K562 (cell line): ENCODE data around the gene DENND1A. TPM values are rescaled to one million over a fixed set of nuclear protein-coding genes. Genes with fewer than 3 reads are reported as not detected.

Source experiments
- ATAC-seq: fragments of 200-7000 bp; cut with Tn5 transposase; 3 replicates; pipeline ENCODE4 v1.9.1; 2020; ENCODE audit warnings: moderate library complexity
- BruUV-seq: library from RNA; stranded (reverse); fragments of 400-500 nt; replicated peaks from 2 replicates; lab custom pipeline; 2021; lab: Mats Ljungman, UMichigan
- CTCF ChIA-PET: fragments of 300-600 bp; formaldehyde crosslinking; extraction: SDS; loops from one replicate; lab custom pipeline; 2021; ENCODE audit warnings: low intra/inter-chr PET ratio; lab: Yijun Ruan, JAX
- POLR2A ChIA-PET: fragments of 300-600, 350-650 bp; sonication (Branson Sonifier 250); formaldehyde crosslinking; extraction: SDS; loops from one replicate; lab custom pipeline; 2021; ENCODE audit warnings: antibody characterized with exemption, inconsistent platforms; lab: Yijun Ruan, JAX
- DNase-seq, 4 experiments: peaks; one replicate each; pipeline versions ENCODE4 v3.0.0 to v3.0.0-alpha.2; 2011 to 2018; ENCODE audit warnings: low spot score in 3 of 4, mixed read lengths in 3 of 4; ENCODE audit errors: extremely low read depth in 1 of 4
- FAIRE-seq: peaks from 2 replicates; lab custom pipeline; 2011; peaks lifted over from hg19 to GRCh38; lab: Jason Lieb, UNC
- H2AFZ ChIP-seq: 2 replicates; pipeline ENCODE4 v1.6.0; 2011; ENCODE audit warnings: low read depth, low read length, control low read depth, inconsistent platforms
- H3K27ac ChIP-seq: fragments of 200-600 bp; 3 replicates; pipeline ENCODE4 v1.8.0; 2011; ENCODE audit warnings: low read depth, mild to moderate bottlenecking, control low read depth, inconsistent platforms, low read length, moderate library complexity, mixed read lengths; ENCODE audit errors: extremely low read depth
- H3K27me3 ChIP-seq, 2 experiments: fragments of 300-600 bp in 1 of 2; 2 replicates in 1 of 2; 3 replicates in 1 of 2; pipeline versions ENCODE4 v1.6.0 to v1.8.0; 2011; ENCODE audit warnings: inconsistent platforms in 2 of 2, low read length in 2 of 2, mild to moderate bottlenecking in 1 of 2, mixed read lengths in 1 of 2, moderate library complexity in 1 of 2; ENCODE audit not compliant: control insufficient read depth in 2 of 2, insufficient read depth in 2 of 2
- H3K36me3 ChIP-seq: fragments of 300-600 bp; 3 replicates; pipeline ENCODE4 v1.8.0; 2011; ENCODE audit warnings: mild to moderate bottlenecking, low read length, inconsistent platforms; ENCODE audit not compliant: control insufficient read depth, insufficient read depth
- H3K4me1 ChIP-seq, 2 experiments: fragments of 200-600 bp in 1 of 2; replicated peaks in 1 of 2; 2 replicates in 1 of 2; 3 replicates in 1 of 2; pipeline versions ENCODE4 v1.5.1 to v1.8.0; 2011; ENCODE audit warnings: inconsistent platforms in 2 of 2, low read length in 2 of 2, mild to moderate bottlenecking in 1 of 2, mixed read lengths in 1 of 2, moderate library complexity in 1 of 2; ENCODE audit not compliant: control insufficient read depth in 2 of 2, insufficient read depth in 2 of 2
- H3K4me2 ChIP-seq: 2 replicates; pipeline ENCODE4 v1.6.1; 2011; ENCODE audit warnings: low read length, control low read depth, inconsistent platforms, mixed read lengths; ENCODE audit not compliant: insufficient read depth
- H3K4me3 ChIP-seq: fragments of 200-600 bp; sonication (generic), shearing (Covaris generic); 2 replicates; pipeline ENCODE4 v1.5.1; 2016; ENCODE audit warnings: control low read depth, inconsistent platforms
- H3K79me2 ChIP-seq: fragments of 200-600 bp; 3 replicates; pipeline ENCODE4 v1.8.0; 2011; ENCODE audit warnings: low read length, inconsistent platforms; ENCODE audit not compliant: control insufficient read depth, insufficient read depth
- H3K9ac ChIP-seq, 2 experiments: 2 replicates each; pipeline versions ENCODE4 v1.6.0 to v1.6.1; 2011; ENCODE audit warnings: low read depth in 2 of 2, low read length in 2 of 2, control low read depth in 1 of 2, inconsistent platforms in 1 of 2, mild to moderate bottlenecking in 1 of 2, mixed read lengths in 1 of 2; ENCODE audit not compliant: insufficient read depth in 1 of 2
- H3K9me1 ChIP-seq: one replicate; pipeline ENCODE4 v1.6.0; 2011; ENCODE audit warnings: inconsistent platforms, mild to moderate bottlenecking, low read length, moderate library complexity; ENCODE audit not compliant: control insufficient read depth, insufficient read depth
- H3K9me3 ChIP-seq: replicated peaks from 2 replicates; pipeline ENCODE4 v1.5.1; 2011; ENCODE audit warnings: low read depth, low read length, inconsistent platforms; ENCODE audit not compliant: control insufficient read depth, insufficient read depth
- H4K20me1 ChIP-seq: replicated peaks from 2 replicates; pipeline ENCODE4 v1.6.1; 2011; ENCODE audit warnings: low read length, inconsistent platforms, mixed read lengths; ENCODE audit not compliant: control insufficient read depth, insufficient read depth
- ARID1B ChIP-seq: fragments of 450-650 bp; IDR thresholded peaks from 2 replicates; pipeline ENCODE4 v1.6.1; 2016; ENCODE audit warnings: antibody characterized with exemption, mild to moderate bottlenecking, inconsistent platforms
- BRD4 ChIP-seq: fragments of 200-600 bp; sonication (generic); IDR thresholded peaks from 2 replicates; pipeline ENCODE4 v1.6.1; 2017; ENCODE audit warnings: inconsistent platforms
- CHD2 ChIP-seq: IDR thresholded peaks from 2 replicates; pipeline ENCODE4 v1.6.1; 2011; ENCODE audit warnings: low read depth, low read length
- FOXA1 ChIP-seq: fragments of 450-650 bp; IDR thresholded peaks from 2 replicates; pipeline ENCODE4 v1.6.1; 2016; ENCODE audit warnings: mild to moderate bottlenecking, borderline replicate concordance
- GATA2 ChIP-seq: sonication (generic); formaldehyde crosslinking; IDR thresholded peaks from 2 replicates; pipeline ENCODE4 v1.4.0; 2020; ENCODE audit warnings: mild to moderate bottlenecking, missing genetic modification reagents
- HNRNPL ChIP-seq: fragments of 200-400 bp; formaldehyde crosslinking; IDR thresholded peaks from 2 replicates; pipeline ENCODE4 v1.6.1; 2017; ENCODE audit warnings: low read depth, mild to moderate bottlenecking, low read length
- ILK ChIP-seq: fragments of 450-650 bp; IDR thresholded peaks from 2 replicates; pipeline ENCODE4 v1.6.1; 2016; ENCODE audit warnings: missing genetic modification characterization, low read depth, mild to moderate bottlenecking, missing compliant biosample characterization, moderate library complexity, borderline replicate concordance
- KLF13 ChIP-seq: fragments of 450-650 bp; IDR thresholded peaks from 2 replicates; pipeline ENCODE4 v1.6.1; 2016; ENCODE audit warnings: missing genetic modification characterization, low read depth, mild to moderate bottlenecking, missing compliant biosample characterization, moderate library complexity, borderline replicate concordance
- RAD21 ChIP-seq, 2 experiments: fragments of 250-450 bp in 1 of 2; fragments of 450-650 bp in 1 of 2; sonication (Bioruptor Pico) in 1 of 2; formaldehyde crosslinking in 1 of 2; IDR thresholded peaks in 1 of 2; conservative IDR thresholded peaks in 1 of 2; 2 replicates each; pipeline versions ENCODE4 v1.4.0 to v1.8.0; 2020 to 2022; ENCODE audit warnings: mild to moderate bottlenecking in 2 of 2, moderate library complexity in 1 of 2
- SMAD1 ChIP-seq: fragments of 150-350 bp; IDR thresholded peaks from 2 replicates; pipeline ENCODE4 v1.6.1; 2014; ENCODE audit warnings: low read length, low read depth; ENCODE audit not compliant: partially characterized antibody
- SMARCE1 ChIP-seq: fragments of 450-650 bp; IDR thresholded peaks from 2 replicates; pipeline ENCODE4 v1.7.1; 2016; ENCODE audit warnings: mild to moderate bottlenecking
- TCF3 ChIP-seq: sonication (generic); formaldehyde crosslinking; IDR thresholded peaks from 2 replicates; pipeline ENCODE4 v1.4.0; 2020; ENCODE audit warnings: mild to moderate bottlenecking, missing genetic modification reagents
- ZNF134 ChIP-seq: fragments of 250-450 bp; sonication (Bioruptor Pico); conservative IDR thresholded peaks from 2 replicates; pipeline ENCODE4 v1.4.0; 2020
- WGBS: fragments of 100-300 bp; shearing (Covaris generic); methylation state at CpG from one replicate; pipeline ENCODE4 v1.1.6; 2016; ENCODE audit warnings: low coverage, mixed read lengths; ENCODE audit not compliant: insufficient coverage; ENCODE audit errors: missing lambda C conversion rate; 5-methylcytosine and 5-hydroxymethylcytosine counted together
- in situ Hi-C: fragments of 300-500 bp; cut with MboI; formaldehyde crosslinking; loops from 4 replicates; pipeline ENCODE4 v1.15.0; 2018; ENCODE audit warnings: inconsistent platforms, mixed read lengths
- intact Hi-C: fragments of 100-400 bp; cut with micrococcal nuclease; formaldehyde crosslinking; loops from 2 replicates; pipeline ENCODE4 v1.14.2; 2022
- polyA plus RNA-seq, 8 experiments: library from polyadenylated mRNA; depleted of rRNA in 4 of 8; stranded (reverse) in 5 of 8; unstranded in 3 of 8; fragments of >200 nt; fragmentation: Nextera tagmentation in 2 of 8; fragmentation: Illumina TruSeq in 1 of 8; extraction: Ambion mirVana in 2 of 8; extraction: Trizol in 1 of 8; gene quantifications; 2 replicates each; pipeline versions ENCODE4 v1.2.1 to v1.2.3, GENCODE V29; 2011 to 2014; ENCODE audit warnings: inconsistent platforms in 1 of 8, missing spikeins in 1 of 8
- total RNA-seq, 7 experiments: library from RNA; depleted of rRNA in 6 of 7; stranded (reverse); fragments of >200 nt in 6 of 7; fragmentation: Illumina TruSeq in 2 of 7; extraction: Trizol in 2 of 7; gene quantifications; 2 replicates each; pipeline versions ENCODE4 v1.2.1 to v1.2.3, GENCODE V29; 2011 to 2021; ENCODE audit warnings: low replicate concordance in 1 of 7
- TF ChIP-seq, protein P1 (sequence below): fragments of 450-650 bp; IDR thresholded peaks from 2 replicates; pipeline ENCODE4 v1.6.1; 2016; ENCODE audit warnings: antibody characterized with exemption
- TF ChIP-seq, protein P2 (sequence below): sonication (generic); formaldehyde crosslinking; IDR thresholded peaks from 2 replicates; pipeline ENCODE4 v1.8.1; 2023; ENCODE audit warnings: mild to moderate bottlenecking, missing genetic modification reagents
- TF ChIP-seq, protein P3 (sequence below): sonication (generic); formaldehyde crosslinking; IDR thresholded peaks from 2 replicates; pipeline ENCODE4 v1.8.0; 2023; ENCODE audit warnings: mild to moderate bottlenecking, missing genetic modification reagents

DENND1A gene
- total and polyA plus RNA-seq, 9 of the 15 experiments (the other 6 are each of a cell fraction or from before 2014, with no cell fraction given), result 7.6 to 29.5 (median 15.7) TPM

DNA sequence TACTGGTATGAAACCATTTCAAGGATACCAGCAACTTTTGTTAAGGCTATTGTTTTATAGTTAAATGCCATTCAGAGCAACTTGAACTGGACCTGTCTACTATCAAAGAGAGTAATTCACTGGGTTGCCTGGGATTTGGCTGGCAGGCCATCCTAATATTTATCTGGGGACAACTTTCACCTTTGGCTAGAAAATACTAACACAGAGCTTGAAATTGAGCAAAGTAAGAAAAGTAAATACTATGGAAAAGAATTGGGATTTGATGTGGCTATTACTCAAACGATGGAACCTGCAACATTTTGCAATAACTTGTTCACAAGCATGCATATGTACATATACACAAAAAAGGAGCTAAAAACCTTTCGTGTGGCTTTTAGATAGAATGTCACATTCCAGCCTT, 191.3 kb downstream of the DENND1A start:
- no peaks in the 10 kb centered on the region for H3K9me3 ChIP-seq
- 45% methylated on average over 2 of the region's 2 CpGs for WGBS
- FAIRE-seq, result no peak
- H3K27ac ChIP-seq, result no peak overlapping the region
- no peaks in the 10 kb centered on the region for H3K79me2 ChIP-seq
- no peaks in the 10 kb centered on the region for H3K9me1 ChIP-seq
- intact Hi-C loops (no loop called here), in situ Hi-C loops (no loop called here)
- peaks cover 0 to 4% of the 10 kb centered on the region in 2 experiments; a peak in 3 of 5 replicates for H3K4me1 ChIP-seq
- H2AFZ ChIP-seq, result no peak overlapping the region
- TF ChIP-seq, protein P1, sequence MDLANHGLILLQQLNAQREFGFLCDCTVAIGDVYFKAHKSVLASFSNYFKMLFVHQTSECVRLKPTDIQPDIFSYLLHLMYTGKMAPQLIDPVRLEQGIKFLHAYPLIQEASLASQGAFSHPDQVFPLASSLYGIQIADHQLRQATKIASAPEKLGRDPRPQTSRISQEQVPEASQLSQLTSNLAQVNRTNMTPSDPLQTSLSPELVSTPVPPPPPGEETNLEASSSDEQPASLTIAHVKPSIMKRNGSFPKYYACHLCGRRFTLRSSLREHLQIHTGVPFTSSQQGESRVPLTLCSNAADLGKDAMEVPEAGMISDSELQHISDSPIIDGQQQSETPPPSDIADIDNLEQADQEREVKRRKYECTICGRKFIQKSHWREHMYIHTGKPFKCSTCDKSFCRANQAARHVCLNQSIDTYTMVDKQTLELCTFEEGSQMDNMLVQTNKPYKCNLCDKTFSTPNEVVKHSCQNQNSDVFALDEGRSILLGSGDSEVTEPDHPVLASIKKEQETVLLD, result no peak
- TF ChIP-seq CHD2 (no peak), FOXA1 (no peak), ARID1B (no peak), TCF3 (CRISPR knock-in tag) (no peak), RAD21 (CRISPR knock-in tag; conservative IDR thresholded peaks at IDR 0.05 in 1 of 2, IDR thresholded peaks at IDR 0.05 in 1 of 2) (no peak), ILK (tag) (no peak), GATA2 (CRISPR knock-in tag) (no peak), SMARCE1 (no peak), SMAD1 (no peak), HNRNPL (no peak), KLF13 (tag) (no peak), ZNF134 (CRISPR knock-in tag) (no peak), BRD4 (no peak)
- TF ChIP-seq, protein P2, sequence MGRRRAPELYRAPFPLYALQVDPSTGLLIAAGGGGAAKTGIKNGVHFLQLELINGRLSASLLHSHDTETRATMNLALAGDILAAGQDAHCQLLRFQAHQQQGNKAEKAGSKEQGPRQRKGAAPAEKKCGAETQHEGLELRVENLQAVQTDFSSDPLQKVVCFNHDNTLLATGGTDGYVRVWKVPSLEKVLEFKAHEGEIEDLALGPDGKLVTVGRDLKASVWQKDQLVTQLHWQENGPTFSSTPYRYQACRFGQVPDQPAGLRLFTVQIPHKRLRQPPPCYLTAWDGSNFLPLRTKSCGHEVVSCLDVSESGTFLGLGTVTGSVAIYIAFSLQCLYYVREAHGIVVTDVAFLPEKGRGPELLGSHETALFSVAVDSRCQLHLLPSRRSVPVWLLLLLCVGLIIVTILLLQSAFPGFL (CRISPR knock-in tag), result no peak
- TF ChIP-seq, protein P3, sequence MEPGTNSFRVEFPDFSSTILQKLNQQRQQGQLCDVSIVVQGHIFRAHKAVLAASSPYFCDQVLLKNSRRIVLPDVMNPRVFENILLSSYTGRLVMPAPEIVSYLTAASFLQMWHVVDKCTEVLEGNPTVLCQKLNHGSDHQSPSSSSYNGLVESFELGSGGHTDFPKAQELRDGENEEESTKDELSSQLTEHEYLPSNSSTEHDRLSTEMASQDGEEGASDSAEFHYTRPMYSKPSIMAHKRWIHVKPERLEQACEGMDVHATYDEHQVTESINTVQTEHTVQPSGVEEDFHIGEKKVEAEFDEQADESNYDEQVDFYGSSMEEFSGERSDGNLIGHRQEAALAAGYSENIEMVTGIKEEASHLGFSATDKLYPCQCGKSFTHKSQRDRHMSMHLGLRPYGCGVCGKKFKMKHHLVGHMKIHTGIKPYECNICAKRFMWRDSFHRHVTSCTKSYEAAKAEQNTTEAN, result no peak
- TF ChIP-seq, all 486 proteins: peak for 0
- Histone ChIP-seq H3K9ac (no peak overlapping the region), H3K27me3 (no peaks in the 10 kb centered on the region), H3K4me3 (no peak overlapping the region), H4K20me1 (no peaks in the 10 kb centered on the region), H3K36me3 (no peaks in the 10 kb centered on the region), H3K4me2 (no peak overlapping the region)
- no peak for ATAC-seq
- CTCF ChIA-PET, result no interaction called here
- no peak for DNase-seq
- BruUV-seq, result no TSS peak
- POLR2A ChIA-PET, result no interaction called here
